ENCODE data around the gene SDC4. TPM values are rescaled to one million over a fixed set of nuclear protein-coding genes. Genes with fewer than 3 reads are reported as not detected.

The SDC4 gene
- total RNA-seq, 1 donor from 2014 or later: 80.7 TPM

DNA sequence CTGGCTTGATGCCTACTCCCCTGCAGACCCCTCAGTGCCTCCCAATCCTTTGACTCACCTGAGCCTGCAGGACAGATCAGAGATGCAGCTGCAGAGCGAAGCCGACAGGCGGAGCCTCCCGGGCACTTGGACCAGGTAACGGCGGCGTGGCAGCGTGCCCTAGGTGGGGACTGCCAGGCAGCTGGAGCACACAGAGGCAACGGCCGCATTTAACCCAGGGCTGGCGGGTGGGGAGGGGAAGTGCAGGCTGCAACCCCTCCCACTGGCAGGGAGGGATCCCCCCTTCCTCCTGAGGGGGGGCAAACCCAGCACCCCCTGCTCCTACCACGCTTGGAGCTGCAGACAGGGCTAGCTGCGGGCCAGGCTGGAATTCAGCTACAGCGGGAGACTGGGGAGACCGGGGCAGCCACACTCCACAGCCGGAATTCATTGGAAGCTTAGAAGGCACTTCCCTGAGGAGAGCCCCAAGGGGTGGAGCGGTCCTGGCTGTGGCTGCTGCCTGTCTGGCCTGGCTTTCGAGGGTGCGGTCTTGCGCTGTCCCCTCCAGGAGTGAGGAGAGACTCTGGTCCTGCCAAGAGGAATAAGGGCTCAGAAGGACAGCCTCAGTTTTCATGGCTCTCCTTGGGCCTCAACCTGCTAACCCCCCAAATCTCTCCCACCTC lies 40.0 kb downstream of the SDC4 start, which contains the start of gene MATN4:
TSS of gene MATN4 (minus strand) at position 183 of the 662 bp plus-strand sequence. CDS start 2,717 bp downstream, outside the sequence.
- ATAC-seq (ENCODE audit: poor library complexity) (peak; percentile 68), DNase-seq (peak; percentile 56)
- intact Hi-C loops (cut with DNase I): no loop called here

DNA sequence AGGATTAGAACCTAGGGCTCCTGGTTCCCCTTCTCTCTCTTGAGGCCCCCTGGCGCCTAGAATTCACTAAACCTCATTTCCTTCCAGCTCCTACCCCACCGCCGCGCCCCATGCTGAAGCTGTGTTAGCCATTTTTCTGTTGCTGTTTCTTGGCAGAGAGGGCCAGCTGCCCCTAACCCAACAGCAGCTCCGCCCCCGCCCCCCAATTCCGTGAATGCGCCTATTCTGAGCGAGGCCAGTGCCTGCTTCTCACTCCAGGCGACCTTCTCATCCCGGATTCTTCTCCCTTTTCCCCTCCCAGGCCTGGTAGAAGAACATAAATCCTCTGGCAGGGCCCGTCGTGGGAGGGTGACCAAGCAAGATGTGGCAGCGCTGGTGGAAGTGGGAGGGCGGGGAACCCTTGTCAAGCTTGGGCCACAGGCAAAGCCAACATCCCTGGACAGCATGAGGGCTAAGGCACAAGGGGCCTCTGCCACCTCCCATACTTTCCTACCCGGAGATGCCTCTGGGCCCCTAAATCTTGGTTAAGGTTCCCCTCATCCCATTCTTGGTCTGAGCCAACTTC lies 41.1 kb downstream of the SDC4 start:
- ATAC-seq (ENCODE audit: poor library complexity) (no peak), DNase-seq (no peak)
- intact Hi-C loops (cut with DNase I): no loop called here

- DNase-seq (no peak), ATAC-seq (ENCODE audit: poor library complexity) (peak; percentile 18)
These were observed 41.7 kb downstream of the SDC4 start, which contains the start of gene RBPJL for GRCh38 chr20:45306431-45306982. Gene RBPJL (plus strand): TSS chr20:45306840. CDS start chr20:45306923, 83 bp downstream.

GRCh38 chr20:45305262-45305661 lies 43.0 kb downstream of the SDC4 start:
- intact Hi-C loops (cut with DNase I): no loop called here
- no peak for ATAC-seq (ENCODE audit: poor library complexity)
- no peak for DNase-seq

More at GRCh38 chr20:45306431-45306982, 41.7 kb downstream of the SDC4 start, which contains the start of gene RBPJL:
- intact Hi-C loops (cut with DNase I): no loop called here

DNA sequence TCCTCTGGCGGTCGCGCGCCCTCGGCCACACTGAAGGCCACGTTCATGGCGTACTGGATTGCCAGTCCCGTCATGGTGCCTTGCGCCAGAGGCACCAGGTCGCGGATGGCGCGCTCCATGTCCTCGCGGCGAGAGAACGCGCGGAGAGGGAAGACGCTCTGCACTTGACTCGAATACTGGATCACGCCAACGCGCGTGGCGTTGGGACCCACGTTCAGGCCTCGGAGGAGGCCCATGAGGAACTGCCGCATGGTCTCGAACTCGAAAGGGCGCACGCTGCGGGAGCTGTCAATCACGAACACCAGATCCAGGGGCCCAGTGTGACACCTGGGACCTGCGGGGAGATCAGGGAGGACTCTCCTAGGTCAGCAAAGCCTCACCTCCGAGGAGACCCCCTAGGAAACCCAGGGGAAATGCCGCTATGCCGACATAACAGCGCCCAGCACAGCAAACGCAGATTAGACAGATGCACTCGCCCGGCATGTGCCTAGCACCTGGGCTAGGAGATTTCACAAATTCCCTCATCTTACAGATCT lies 43.7 kb downstream of the SDC4 start:
- DNase-seq: no peak
- intact Hi-C loops (cut with DNase I): no loop called here
- ATAC-seq (ENCODE audit: poor library complexity): no peak

- intact Hi-C loops (cut with DNase I): no loop called here
- no peak for DNase-seq
- ATAC-seq (ENCODE audit: poor library complexity): no peak
These were observed 44.4 kb downstream of the SDC4 start for GRCh38 chr20:45303586-45304463.

DNA sequence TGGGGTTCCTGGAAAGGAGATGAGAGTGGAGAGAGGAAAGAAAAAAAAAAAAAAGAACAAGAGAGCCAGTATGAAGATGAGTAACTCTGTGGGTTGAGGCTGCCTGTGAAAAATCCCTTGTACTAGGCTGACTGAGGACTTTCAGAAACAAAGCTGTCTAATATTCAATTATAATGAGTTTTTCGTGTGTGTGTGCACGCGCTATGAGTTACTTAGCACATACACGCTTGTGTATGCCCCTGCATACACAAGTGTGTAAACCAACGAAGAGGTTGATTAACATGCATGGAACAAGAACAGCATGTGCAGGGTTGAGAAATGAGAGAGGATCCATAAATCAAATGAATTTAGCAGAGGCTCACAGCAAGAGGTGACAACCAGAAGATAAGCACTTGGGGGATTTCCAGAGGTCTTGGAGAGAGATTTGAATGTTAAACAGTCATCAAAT lies 46.4 kb downstream of the SDC4 start:
- intact Hi-C loops (cut with DNase I): no loop called here
- DNase-seq: no peak
- no peak for ATAC-seq (ENCODE audit: poor library complexity)

- no peak for ATAC-seq (ENCODE audit: poor library complexity)
- DNase-seq: no peak
- intact Hi-C loops (cut with DNase I): no loop called here
These were observed 47.3 kb downstream of the SDC4 start for GRCh38 chr20:45300961-45301360.

- intact Hi-C loops (cut with DNase I): loop anchor here (10.0 kb wide), 1 partner anchor 285 kb away; no protein-coding TSS in a partner anchor
- DNase-seq (no peak), ATAC-seq (ENCODE audit: poor library complexity) (no peak)
These were observed 48.4 kb downstream of the SDC4 start for GRCh38 chr20:45299786-45300185.

GRCh38 chr20:45297786-45298497 lies 50.3 kb downstream of the SDC4 start:
- intact Hi-C loops (cut with DNase I): loop anchor here (10.0 kb wide), 1 partner anchor 283 kb away; no protein-coding TSS in a partner anchor
- DNase-seq (no peak), ATAC-seq (ENCODE audit: poor library complexity) (no peak)

DNA sequence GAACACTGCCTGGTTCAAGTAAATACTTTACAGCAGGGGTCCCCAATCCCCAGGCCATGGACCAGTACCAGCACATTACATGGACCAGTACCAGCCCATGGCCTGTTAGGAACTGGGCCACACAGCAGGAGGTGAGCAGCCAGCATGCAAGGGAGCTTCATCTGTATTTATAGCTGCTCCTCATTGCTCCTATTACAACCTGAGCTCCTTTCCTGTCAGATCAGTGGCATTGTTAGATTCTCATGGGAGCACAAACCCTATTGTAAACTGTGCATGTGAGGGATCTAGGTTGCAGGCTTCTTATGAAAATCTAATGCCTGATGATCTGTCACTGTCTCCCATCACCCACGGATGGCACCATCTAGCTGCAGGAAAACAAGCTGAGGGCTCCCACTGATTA lies 53.6 kb downstream of the SDC4 start:
- intact Hi-C loops (cut with DNase I): loop anchor here (5.0 to 10.0 kb wide), 2 partner anchors 197 to 280 kb away; no protein-coding TSS in a partner anchor
- no peak for ATAC-seq (ENCODE audit: poor library complexity)

DNA sequence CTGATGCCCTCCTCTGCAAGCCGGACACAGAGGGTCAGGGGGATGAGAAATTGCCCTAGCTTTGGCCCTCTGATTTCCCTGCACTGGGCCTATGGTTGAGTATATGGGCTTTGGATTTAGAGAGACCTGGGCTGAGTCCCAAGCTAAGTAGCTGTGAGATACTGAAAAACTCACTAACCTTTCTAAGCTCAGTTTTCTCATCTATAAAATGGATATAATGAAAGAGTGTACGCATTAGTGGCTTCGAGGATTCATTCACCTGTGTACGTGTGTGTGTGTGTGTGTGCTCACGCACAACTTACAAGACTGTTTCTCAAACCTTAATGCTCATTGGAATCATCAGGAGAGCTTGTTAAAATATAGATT lies 54.2 kb downstream of the SDC4 start:
- DNase-seq (no peak), ATAC-seq (ENCODE audit: poor library complexity) (no peak)
- intact Hi-C loops (cut with DNase I): loop anchor here (5.0 to 10.0 kb wide), 2 partner anchors 197 to 279 kb away; no protein-coding TSS in a partner anchor

More for the DNA sequence above, 53.6 kb downstream of the SDC4 start:
- DNase-seq: no peak

GRCh38 chr20:45293041-45294002 lies 54.9 kb downstream of the SDC4 start:
- ATAC-seq (ENCODE audit: poor library complexity): peak; percentile 91
- intact Hi-C loops (cut with DNase I): loop anchor here (5.0 to 10.0 kb wide), 2 partner anchors 196 to 279 kb away; no protein-coding TSS in a partner anchor
- peak; percentile 90 for DNase-seq

GRCh38 chr20:45292343-45292742 lies 55.9 kb downstream of the SDC4 start:
- DNase-seq (no peak), ATAC-seq (ENCODE audit: poor library complexity) (no peak)
- intact Hi-C loops (cut with DNase I): loop anchor here (5.0 to 10.0 kb wide), 2 partner anchors 195 to 278 kb away; no protein-coding TSS in a partner anchor

GRCh38 chr20:45291526-45291925 lies 56.7 kb downstream of the SDC4 start:
- ATAC-seq (ENCODE audit: poor library complexity) (no peak), DNase-seq (no peak)
- intact Hi-C loops (cut with DNase I): loop anchor here (5.0 to 10.0 kb wide), 2 partner anchors 194 to 277 kb away; no protein-coding TSS in a partner anchor

DNA sequence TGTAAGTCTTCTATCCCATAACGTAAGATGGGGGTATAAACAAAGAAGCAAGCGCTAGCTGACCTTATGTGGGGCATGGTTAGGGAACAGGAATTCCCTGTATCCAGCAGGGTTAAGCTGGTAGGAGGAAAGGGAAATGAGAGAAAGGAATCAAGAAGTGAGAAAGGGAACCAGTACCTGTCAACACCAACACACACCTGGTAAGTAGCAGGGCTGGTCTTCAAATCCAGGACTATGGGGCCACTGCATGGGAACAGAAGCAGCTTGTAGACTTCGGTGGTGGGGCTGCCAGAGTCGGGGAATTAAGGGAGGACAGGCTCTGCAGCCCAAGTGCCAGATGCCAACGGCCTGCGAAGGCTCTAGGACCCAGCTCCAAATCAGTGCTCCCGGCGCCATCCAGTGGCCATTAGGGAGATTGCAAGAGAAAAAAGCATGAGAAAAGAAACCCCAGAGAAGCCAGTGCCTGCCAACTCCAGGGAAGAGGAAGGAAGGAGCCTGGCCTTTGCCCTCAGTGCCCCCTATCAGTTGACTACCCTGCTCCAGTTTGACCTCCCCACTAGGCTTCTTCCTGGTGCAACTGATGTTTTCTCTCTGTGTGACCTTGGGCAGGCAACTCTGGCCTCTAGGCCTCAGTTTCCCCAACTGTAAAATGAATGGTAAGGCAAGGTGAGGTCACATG lies 57.4 kb downstream of the SDC4 start:
- DNase-seq: peak; percentile 83
- intact Hi-C loops (cut with DNase I): loop anchor here (5.0 to 10.0 kb wide), 2 partner anchors 194 to 276 kb away; no protein-coding TSS in a partner anchor
- ATAC-seq (ENCODE audit: poor library complexity): peak; percentile 76
